SKM-1 treated with dmso at 0.1 percent for 144 hours (cell line): ENCODE results near the gene PLAGL2.

Experiments used
- DNase-seq: peaks from one replicate; lab custom pipeline; 2025; ENCODE audit not compliant: unreplicated experiment; lab: John Stamatoyannopoulos, UW

PLAGL2 gene

DNA sequence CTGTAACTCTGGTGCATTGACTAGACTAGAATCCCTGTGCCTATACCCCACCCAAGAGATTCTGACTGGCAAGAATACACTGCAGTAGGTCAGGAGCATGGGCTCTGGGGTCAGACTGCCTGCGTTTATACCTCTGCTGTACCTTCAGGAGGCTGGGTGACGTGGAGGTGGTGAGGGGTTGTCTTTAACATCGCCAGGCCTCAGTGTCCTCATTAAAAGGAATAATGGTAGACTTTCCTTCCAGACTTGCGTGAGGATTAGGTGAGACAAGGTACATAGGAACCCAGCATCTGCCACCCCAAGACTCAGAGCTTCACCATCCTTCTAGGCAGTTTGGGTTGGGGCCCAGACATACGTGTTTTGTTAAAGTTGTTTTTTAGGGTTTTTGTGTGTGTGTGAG lies 53.8 kb downstream of the PLAGL2 start:
- DNase-seq: no peak

DNA sequence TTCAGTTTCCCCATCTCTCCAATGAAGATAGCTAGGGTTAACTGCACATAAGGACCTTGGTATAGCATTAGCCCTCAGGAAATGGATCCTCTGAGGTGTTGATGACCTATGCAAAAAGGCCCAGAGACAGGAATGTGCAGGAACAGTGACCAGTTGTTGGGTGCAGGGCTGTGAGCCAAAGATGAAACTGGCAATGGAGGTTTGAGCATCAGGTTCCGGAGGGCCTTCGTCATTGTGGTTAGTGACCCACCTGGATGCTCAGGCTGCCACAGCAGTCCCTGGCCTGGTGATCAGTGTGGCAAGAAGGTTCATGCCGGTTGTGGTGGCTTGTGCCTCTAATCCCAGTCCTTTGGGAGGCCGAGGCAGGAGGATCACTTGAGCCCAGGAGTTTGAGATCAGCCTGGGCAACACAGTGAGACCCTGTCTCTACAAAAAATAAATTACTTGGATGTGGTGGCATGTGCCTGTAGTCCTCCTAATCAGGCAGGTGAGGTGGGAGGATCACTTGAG lies 54.3 kb downstream of the PLAGL2 start:
- DNase-seq: no peak

DNA sequence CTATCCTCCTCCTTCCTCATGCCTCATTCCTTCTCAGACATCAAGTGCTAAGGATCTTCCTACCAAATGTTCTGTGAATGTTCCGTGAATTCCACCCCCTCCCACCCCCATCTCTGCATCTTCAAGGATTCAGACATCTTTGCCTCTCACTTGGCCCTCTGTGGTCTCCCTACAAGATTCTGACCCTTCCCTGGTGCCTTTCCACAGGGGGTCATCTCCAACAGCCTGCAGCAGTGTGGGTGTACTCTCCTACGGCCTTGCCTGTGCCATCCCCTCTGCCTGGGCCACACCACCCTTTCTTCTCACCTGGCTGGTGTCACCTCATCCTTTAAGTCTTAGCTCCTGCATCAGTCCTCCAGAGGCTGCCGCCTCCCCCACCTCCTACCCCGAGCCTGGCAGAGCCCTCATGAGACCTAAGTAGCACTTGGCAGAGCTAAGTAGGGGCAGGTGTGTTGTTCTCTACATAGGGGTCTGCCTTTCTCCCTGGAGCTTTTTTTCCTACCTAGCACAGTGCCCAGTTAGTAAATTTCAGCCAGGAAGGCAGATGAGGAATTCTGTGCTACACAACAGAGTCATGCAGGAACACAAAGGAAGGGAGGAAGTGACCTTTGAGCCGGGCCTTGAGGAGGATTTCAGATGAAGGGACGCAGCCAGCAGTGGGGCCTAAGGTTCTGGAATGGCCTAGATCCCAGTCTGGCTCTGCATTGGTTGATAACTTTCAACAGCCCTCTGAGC lies 55.0 kb downstream of the PLAGL2 start:
- DNase-seq: no peak

DNA sequence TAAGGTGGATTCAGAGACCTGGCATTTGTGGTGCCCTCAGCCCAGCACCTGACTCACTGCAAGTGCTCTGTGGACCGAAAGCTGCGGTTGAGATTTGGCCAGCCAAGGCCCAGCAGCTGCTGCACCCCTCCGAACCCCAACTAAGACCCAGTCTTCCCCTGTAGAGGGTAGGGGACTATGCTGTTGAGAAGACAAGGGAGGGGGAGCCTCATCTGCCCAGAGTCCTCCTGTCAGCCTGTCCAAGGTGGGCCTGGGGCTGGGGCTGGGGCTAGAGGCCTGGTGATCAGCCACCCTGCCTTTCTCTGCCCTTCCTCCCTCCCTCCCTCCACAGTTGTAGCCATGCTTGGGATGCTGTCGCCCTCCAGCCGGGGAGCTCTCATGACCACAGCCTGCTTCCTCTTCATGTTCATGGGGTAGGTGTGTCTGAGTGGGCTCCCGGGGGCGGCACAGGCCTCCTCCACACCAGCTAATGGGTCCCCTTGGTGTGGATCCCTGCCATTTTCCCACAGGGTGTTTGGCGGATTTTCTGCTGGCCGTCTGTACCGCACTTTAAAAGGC lies 57.2 kb downstream of the PLAGL2 start:
- DNase-seq: no peak

DNA sequence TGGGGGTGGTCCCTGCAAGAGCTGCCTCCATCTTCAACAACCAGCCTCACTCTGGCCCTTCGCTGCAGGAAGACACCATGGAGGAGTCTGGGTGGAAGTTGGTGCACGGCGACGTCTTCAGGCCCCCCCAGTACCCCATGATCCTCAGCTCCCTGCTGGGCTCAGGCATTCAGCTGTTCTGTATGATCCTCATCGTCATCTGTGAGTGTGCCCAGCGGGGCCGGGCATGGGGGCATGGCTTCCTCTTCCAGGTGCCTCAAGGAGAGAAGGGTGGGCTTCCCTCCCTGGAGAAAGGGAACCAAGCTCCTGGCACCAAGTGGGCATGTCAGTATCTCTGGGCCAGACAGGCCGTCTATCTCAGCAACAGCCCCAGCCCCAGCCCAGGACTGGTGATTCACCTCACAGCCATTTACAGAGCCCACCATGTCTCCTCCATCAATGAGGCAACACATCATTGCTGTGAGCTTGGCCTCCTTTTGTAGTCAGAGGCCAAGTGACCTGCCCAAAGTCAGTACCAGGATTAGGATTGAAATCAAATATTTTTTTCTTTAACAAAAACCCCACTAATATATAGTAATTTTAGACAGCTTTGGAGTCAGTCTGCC lies 57.9 kb downstream of the PLAGL2 start:
- no peak for DNase-seq

DNA sequence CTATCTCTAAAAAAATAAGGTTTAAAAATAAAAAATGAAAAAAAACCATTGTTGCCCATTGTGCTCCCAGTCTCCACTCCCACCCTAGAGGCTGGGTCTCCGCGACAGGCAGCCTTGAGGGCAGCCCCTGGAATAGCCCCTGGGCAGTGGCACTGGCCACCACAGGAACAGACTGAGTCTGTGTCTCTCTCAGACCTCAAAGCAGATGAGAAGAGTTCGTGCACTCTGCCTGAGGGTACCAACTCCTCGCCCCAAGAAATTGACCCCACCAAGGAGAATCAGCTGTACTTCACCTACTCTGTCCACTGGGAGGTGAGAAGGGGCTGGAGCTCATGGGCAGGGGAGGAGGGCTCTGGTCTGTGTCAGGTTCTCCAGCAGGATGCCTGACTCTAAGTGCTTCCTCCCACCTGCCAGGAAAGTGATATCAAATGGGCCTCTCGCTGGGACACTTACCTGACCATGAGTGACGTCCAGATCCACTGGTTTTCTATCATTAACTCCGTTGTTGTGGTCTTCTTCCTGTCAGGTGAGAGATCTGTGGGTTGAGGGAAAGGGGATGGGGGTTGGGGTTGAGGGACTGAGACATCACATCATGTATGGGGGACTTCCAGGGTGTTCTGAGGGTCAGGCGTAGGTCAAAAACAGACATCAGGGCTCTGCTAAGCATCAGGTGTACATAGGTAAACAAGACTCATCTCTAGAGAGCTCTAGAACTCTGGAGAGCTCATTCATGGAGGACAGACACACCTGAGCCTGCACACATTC lies 62.5 kb downstream of the PLAGL2 start:
- DNase-seq: no peak

DNA sequence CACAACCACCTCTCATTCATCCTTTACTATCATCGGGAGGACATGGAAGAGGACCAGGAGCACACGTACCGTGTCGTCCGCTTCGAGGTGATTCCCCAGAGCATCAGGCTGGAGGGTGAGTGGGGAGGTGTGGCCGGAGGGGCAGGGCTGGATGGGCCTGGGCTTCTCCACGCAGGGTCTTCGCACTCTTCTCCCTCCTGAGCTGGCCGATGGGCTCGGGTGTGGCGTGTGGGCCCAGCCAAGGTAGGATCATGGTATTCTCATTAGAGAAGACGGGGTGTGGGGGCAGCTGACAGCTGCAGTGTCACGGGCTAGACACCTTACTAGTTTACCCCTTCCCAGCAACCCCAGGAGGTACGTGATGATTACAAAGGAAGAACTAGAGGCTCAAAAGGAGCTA lies 64.6 kb downstream of the PLAGL2 start:
- DNase-seq: no peak
